Activated CD8-positive, alpha-beta memory T cell treated with anti-CD3 and anti-CD28 coated beads for 1 hour (primary cell): ENCODE data around the gene TOB2.
"Not testable (repeated sequence)": the region's sequence is repeated elsewhere in the genome, so short reads cannot be mapped to it uniquely, and the experiment has no call there.

Experiments used
- DNase-seq, 2 donors: peaks; one replicate each; pipeline ENCODE4 v3.0.0-alpha.2; 2020; ENCODE audit warnings: low read depth in 1 of 2; ENCODE audit errors: extremely low read depth in 1 of 2

The TOB2 gene

GRCh38 chr22:41431656-41432055 is 14.9 kb downstream of the TOB2 start:
- no peak for DNase-seq

- no peak for DNase-seq
Observed at GRCh38 chr22:41429951-41430332, 16.7 kb downstream of the TOB2 start.

- DNase-seq, result no peak
Observed at GRCh38 chr22:41429232-41429950, 17.2 kb downstream of the TOB2 start.

- DNase-seq, result no peak
Observed at GRCh38 chr22:41425660-41426365, 20.8 kb downstream of the TOB2 start.

- no peak for DNase-seq
Observed at GRCh38 chr22:41418717-41419116, 27.9 kb downstream of the TOB2 start.

- no peak for DNase-seq
Observed at GRCh38 chr22:41417622-41418390, 28.8 kb downstream of the TOB2 start.

- no peak for DNase-seq
Observed at GRCh38 chr22:41415554-41415953, 31.0 kb downstream of the TOB2 start.

GRCh38 chr22:41411021-41411851 is 35.4 kb downstream of the TOB2 start:
- DNase-seq, result no peak

GRCh38 chr22:41410311-41410751 is 36.3 kb downstream of the TOB2 start:
- no peak for DNase-seq

GRCh38 chr22:41408665-41409064 is 37.9 kb downstream of the TOB2 start:
- DNase-seq, result no peak

- DNase-seq, result no peak
Observed at GRCh38 chr22:41407433-41407832, 39.2 kb downstream of the TOB2 start.

GRCh38 chr22:41406410-41406809 is 40.2 kb downstream of the TOB2 start:
- no peak for DNase-seq

- no peak for DNase-seq
Observed at GRCh38 chr22:41405588-41405987, 41.0 kb downstream of the TOB2 start.

GRCh38 chr22:41403532-41404318 is 42.9 kb downstream of the TOB2 start:
- peak; percentile 64 to 67 for DNase-seq

- not testable (repeated sequence) for DNase-seq
Observed at GRCh38 chr22:41402851-41403250, 43.8 kb downstream of the TOB2 start.

GRCh38 chr22:41401781-41402648 is 44.6 kb downstream of the TOB2 start:
- DNase-seq, result no peak

- no peak for DNase-seq
Observed at GRCh38 chr22:41398921-41399320, 47.7 kb downstream of the TOB2 start.

GRCh38 chr22:41397143-41397811 is 49.3 kb downstream of the TOB2 start:
- no peak for DNase-seq
